ENCODE data around the gene B3GNT3. TPM values are rescaled to one million over a fixed set of nuclear protein-coding genes. Genes with fewer than 3 reads are reported as not detected.

B3GNT3 gene
- total and polyA plus RNA-seq, 2 of the 13 experiments (the other 11 are each of a cell fraction or from before 2014, with no cell fraction given): 0.86 to 4.0 TPM

GRCh38 chr19:17859533-17860330 is 64.8 kb downstream of the B3GNT3 start, which contains the start of gene RPL18A (continued):
- peak; percentile 25; the same call in 1 of the 2 replicates for TF ChIP-seq ZBTB43 (CRISPR knock-in tag; conservative IDR thresholded peaks at IDR 0.05)
- 0 out of 2 replicates have a peak, but pooled peaks have one; percentile 37 for TF ChIP-seq ZNF280D (CRISPR knock-in tag; IDR thresholded peaks at IDR 0.05)
- no peak for TF ChIP-seq TEAD3 (CRISPR knock-in tag; optimal IDR thresholded peaks at IDR 0.05; ENCODE audit: borderline replicate concordance)
- no peak; the same call in 1 of the 2 replicates for TF ChIP-seq ZNF34 (CRISPR knock-in tag; IDR thresholded peaks at IDR 0.05; ENCODE audit: borderline replicate concordance)
- TF ChIP-seq ZNF776 (CRISPR knock-in tag; IDR thresholded peaks at IDR 0.05): no peak; the same call in 1 of the 2 replicates
- TF ChIP-seq MAFG (CRISPR knock-in tag; IDR thresholded peaks at IDR 0.05): no peak
- no peak for TF ChIP-seq ZBTB49 (CRISPR knock-in tag; IDR thresholded peaks at IDR 0.05; ENCODE audit: borderline replicate concordance)
- TF ChIP-seq JARID2 (CRISPR knock-in tag; IDR thresholded peaks at IDR 0.05; ENCODE audit: insufficient replicate concordance): no peak
- no peak for TF ChIP-seq SRSF4 (IDR thresholded peaks at IDR 0.05; ENCODE audit: low read depth, low read length, poor library complexity, severe bottlenecking)
- TF ChIP-seq ZFP36L1 (CRISPR knock-in tag; IDR thresholded peaks at IDR 0.05): no peak
- peak; percentile 59; the same call in 1 of the 2 replicates for TF ChIP-seq IRF9 (CRISPR knock-in tag; IDR thresholded peaks at IDR 0.05; ENCODE audit: borderline replicate concordance)
- peak; percentile 21; the same call in 1 of the 2 replicates for TF ChIP-seq MYPOP (CRISPR knock-in tag; IDR thresholded peaks at IDR 0.05)
- TF ChIP-seq ZBTB8A (CRISPR knock-in tag; IDR thresholded peaks at IDR 0.05; ENCODE audit: borderline replicate concordance, low read depth): no peak
- peak; percentile 95 for TF ChIP-seq YEATS2 (CRISPR knock-in tag; IDR thresholded peaks at IDR 0.05; ENCODE audit: borderline replicate concordance)
- TF ChIP-seq XRCC5 (optimal IDR thresholded peaks at IDR 0.05; ENCODE audit: low read length): peak; percentile 98
- TF ChIP-seq RELA (CRISPR knock-in tag; IDR thresholded peaks at IDR 0.05): 0 out of 2 replicates have a peak, but pooled peaks have one; percentile 50
- TF ChIP-seq SMYD3 (CRISPR knock-in tag; IDR thresholded peaks at IDR 0.05): no peak
- peak; percentile 60; the same call in 1 of the 2 replicates for TF ChIP-seq GTF2F1 (IDR thresholded peaks at IDR 0.05; ENCODE audit: low read length)
- peak; percentile 55 for TF ChIP-seq NFKB2 (CRISPR knock-in tag; IDR thresholded peaks at IDR 0.05; ENCODE audit: borderline replicate concordance)

All from HepG2 (cell line).